DMS53 treated with DMSO at 0.1 percent for 48 hours (cell line): ENCODE data around the gene MRPS16.
A peak's percentile ranks its signal among the peaks of the same experiment; 100 is the strongest.

ENCODE experiments used
- DNase-seq: peaks from one replicate; lab custom pipeline; 2025; ENCODE audit not compliant: unreplicated experiment; lab: John Stamatoyannopoulos, UW

Gene MRPS16

DNA sequence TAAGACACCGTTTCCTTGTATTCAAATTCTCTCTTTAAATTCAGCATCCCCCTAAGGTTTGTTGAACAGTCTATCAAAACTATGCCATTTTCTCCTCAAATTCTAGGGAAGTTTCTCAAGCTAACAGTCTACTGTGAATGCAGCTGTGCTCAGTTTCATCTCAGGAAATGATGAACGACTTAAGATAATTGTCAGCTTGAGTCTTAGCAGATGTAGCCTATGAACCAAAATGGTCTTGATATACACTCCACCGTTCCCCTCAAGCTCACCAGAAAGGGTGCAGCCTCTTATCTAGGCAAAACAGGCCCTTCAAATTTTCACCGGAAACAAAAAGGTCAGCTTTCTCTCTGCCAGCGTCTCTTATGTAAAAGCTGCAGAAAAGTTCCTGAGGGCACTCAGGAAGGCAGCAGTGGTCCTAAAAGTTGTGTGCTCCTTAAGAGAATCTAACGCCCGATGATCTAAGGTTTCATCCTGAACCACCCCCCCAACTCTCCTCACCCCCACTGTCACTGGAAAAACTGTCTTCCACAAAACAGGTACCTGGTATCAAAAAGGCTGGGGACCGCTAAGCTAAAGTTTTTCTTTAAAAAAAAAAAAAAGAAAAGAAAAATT is 7.5 kb downstream of the MRPS16 start:
- no peak for DNase-seq

DNA sequence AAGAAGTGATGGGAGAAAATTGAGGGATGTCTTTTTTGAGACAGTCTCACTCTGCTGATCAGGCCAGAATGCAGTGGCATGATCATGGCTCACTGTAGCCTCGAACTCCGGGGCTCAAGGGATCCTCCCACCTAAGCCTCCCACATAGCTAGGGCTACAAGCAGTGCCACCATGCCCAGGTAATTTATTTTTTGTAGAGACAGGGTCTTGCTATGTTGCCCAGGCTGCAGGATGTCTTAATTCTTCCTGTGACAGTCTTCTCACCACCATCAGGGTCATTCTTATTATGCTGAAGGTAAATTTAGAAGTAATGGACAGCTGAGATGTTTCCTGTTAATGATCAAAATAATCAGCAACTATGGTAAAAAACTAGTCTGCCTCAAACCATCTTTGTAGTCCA is 12.5 kb downstream of the MRPS16 start:
- no peak for DNase-seq

GRCh38 chr10:73238990-73239566 is 13.4 kb downstream of the MRPS16 start:
- DNase-seq = no peak

- no peak for DNase-seq
Measured at GRCh38 chr10:73234695-73235094, 17.7 kb downstream of the MRPS16 start.

DNA sequence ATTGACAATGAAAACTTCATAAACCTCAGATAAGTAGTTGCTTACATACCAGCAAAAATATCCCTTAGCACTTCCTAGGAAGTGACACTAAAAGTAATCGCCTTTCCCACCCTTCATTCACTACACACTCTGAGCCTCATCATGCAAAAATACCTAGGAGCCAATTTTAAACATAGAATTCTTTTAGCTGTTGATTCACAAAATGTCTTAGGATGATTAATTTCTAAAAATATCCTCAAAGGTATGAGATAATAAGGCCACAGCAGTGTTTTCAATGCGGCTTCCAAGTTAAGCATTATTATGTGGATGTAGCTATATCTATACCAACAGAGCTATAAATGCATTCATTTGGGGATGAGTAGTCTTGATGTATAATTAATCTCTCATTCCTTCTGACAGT is 18.6 kb downstream of the MRPS16 start:
- no peak for DNase-seq

DNA sequence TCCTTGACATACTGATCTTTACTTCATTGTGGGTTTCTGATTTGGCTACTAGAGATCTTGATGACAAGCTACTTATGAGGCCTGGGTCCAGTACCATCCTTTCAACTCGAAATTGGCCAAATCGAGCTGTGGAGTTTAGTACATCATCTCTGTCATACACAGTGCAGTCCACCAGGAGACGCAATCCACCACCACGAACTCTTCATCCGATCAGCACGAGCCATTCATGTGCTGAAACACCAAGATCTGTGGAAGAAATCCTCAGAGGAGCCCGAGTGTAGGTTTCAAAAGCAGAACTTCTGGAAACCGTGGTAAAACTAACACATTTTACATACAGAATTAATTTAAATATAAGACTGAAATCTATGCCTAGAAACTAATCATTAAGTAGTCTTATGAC is 19.6 kb downstream of the MRPS16 start:
- no peak for DNase-seq

- DNase-seq = no peak
Measured at GRCh38 chr10:73229567-73229966, 22.9 kb downstream of the MRPS16 start.

GRCh38 chr10:73228247-73228646 is 24.2 kb downstream of the MRPS16 start:
- no peak for DNase-seq

DNA sequence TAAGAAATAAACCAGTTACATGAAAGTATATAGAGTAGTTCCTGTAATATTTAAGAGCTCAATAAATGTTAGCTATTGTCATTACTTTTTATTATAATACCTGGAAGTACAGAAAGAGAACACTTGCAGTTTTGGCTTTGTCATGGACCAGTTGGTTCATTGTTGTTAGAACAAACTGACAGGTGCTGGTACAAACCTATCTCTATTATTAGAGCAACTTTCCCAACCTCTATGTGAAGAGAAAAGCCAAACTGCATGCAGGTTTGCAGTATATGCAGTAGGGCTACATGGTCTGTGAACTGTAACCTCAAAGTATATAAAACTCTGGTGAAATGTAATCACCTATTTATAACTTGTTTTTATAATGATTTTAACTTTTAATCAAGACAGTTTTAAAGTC is 25.8 kb downstream of the MRPS16 start:
- DNase-seq = no peak

DNA sequence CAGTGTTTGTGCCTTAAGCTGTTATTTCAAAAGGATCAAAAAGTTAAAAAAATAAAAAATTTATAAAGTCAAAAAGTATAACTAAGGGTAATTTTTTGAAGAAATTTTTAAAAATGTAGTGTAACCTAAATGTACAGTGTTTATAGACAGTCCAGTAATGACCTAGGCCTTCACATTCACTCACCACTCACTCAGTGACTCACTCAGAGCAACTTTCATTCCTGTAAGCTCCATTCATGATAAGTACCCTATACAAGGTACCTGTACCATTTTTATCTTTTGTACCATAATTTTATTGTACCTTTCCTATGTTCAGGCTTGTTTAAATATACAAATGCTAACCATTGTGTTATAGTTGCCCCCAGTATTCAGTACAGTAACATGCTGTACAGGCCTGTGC is 26.9 kb downstream of the MRPS16 start:
- DNase-seq = no peak

- no peak for DNase-seq
Measured at GRCh38 chr10:73220989-73221388, 31.5 kb downstream of the MRPS16 start.

- no peak for DNase-seq
Measured at GRCh38 chr10:73219384-73219783, 33.1 kb downstream of the MRPS16 start.

DNA sequence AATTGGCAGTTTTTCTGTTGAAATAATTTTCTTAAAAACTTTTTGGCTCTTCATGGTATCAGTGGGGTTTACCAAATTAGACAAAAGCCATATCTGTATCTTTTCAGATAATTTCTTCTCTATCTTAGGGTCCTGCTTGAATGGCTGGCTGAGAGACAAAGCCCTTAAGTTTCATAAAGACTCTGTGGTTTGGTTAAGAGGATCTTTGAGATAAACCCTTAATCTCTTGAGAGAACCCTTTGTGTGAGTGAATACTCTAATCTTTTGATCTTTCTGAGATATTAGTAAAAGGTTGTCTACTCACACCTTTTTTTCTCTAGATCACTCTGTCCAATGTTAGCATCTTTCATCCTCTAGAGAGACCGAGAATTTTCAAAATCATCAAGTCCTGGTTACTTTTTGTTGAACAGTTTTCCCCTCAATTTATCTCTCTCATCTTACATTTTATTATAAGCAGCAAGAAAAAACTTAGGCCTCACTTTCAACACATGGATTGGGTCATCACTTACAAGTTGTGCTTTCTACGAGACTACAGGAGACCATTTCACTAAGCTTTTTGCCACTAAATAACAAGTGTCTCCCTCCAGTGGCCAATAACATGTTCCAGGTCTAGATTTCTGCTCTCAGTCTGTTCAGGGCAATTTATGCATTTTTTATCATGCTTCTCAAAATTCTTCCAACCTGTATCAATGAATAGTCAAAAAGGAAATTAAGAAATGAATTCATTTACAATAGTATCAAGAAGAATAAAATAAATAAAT is 33.8 kb downstream of the MRPS16 start:
- no peak for DNase-seq

GRCh38 chr10:73217628-73218027 is 34.8 kb downstream of the MRPS16 start:
- no peak for DNase-seq

DNA sequence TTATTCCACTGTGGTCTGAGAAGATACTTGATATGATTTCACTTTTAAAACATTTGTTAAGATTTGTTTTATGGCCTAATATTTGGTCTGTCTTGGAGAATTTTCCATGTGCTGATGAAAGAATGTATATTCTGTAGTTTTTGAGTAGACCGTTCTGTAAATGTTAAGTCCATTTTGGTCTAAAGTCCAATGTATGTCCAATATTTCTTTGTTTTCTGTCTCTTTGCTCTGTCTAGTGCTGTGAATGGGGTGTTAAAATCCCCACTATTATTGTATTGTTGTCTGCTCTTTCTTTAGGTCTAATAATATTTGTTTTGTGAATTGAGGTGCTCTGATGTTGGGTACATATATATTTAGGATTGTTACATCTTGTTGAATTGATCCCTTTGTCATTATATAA is 36.7 kb downstream of the MRPS16 start:
- DNase-seq = no peak

DNA sequence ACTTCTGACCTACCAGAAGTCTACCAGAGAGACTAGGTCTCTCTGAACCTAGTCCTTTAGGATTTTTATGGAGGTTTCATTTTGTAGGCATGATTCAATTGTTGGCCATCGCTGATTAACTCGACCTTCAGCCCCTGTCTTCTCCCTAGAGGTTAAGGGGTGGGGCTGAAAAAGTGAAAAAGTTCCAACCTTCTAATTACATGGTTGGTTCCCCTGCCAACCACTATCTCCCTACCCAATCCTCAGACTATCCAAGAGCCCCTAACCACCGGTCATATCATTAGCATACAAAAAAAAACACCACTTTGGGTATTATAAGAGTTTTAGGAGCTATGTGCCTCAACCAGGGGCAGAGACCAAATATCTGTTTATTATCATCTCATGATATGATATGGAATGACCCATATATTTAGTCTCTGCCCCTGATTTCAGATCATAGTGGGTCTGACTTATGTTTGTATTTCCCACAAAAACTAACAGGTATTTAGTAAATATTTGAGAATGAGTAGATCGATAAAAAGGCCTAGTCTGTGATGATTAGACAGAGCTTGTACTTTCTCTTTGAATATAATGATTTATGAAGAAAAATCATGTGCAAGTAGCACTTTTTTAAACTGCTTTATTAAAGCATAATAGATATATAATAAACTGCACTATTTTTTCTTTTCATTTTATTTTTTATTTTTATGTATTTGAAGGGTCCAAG is 41.2 kb downstream of the MRPS16 start:
- no peak for DNase-seq

- DNase-seq = no peak
Measured at GRCh38 chr10:73210395-73211105, 41.9 kb downstream of the MRPS16 start.

DNA sequence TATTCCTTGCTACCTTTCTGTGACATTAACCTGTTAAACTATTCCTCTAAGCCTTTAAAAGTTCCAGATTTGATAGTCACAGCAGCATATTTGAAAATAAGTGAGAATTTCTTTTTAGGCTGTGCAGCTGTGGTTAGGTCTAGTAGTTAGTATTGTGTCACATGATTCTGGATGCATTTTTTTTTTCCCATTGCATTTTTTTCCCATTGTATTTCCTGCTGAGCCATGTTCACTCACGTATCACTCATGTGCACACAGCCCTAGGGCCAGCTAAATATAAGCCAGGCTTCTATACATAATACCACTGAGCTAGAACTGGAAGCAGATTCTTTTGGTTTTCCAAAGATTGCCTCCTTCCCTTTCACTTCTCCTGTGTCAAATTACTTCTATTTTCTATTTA is 42.7 kb downstream of the MRPS16 start:
- peak; percentile 13 for DNase-seq

DNA sequence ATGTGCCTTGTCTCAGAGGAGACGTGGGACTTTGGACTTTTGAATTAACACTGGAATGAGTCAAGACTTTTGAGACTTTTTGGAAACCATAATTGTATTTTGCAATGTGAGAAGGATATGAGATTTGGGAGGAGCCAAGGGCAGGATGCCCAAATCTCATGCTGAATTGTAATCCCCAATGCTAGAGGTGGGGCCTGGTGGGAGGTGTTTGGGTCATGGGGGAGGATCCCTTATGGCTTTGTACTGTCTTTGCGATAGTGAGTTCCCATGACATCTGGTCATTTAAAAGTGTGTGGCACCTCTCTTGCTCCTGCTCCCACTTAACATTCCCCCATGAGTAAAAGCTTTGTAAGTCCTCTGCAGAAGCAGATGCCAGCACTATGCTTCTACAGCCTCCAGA is 44.6 kb downstream of the MRPS16 start:
- DNase-seq = no peak

- DNase-seq = no peak
Measured at GRCh38 chr10:73206385-73206784, 46.1 kb downstream of the MRPS16 start.

GRCh38 chr10:73205890-73206289 is 46.6 kb downstream of the MRPS16 start:
- DNase-seq = no peak
